H9 (cell line): ENCODE results near the gene LMLN. TPM values are rescaled to one million over a fixed set of nuclear protein-coding genes. Genes with fewer than 3 reads are reported as not detected.

ENCODE experiments used
- DNase-seq: peaks from one replicate; pipeline ENCODE4 v3.0.0-alpha.2; 2017
- H2AFZ ChIP-seq: one replicate; pipeline ENCODE4 v1.6.1; 2013; ENCODE audit warnings: mild to moderate bottlenecking, low read length, control low read depth, moderate library complexity
- H2AK5ac ChIP-seq: 2 replicates; pipeline ENCODE4 v1.6.1; 2013; ENCODE audit warnings: low read length, control low read depth, mixed read lengths; ENCODE audit not compliant: insufficient read length
- H2BK120ac ChIP-seq: one replicate; pipeline ENCODE4 v1.6.1; 2013; ENCODE audit warnings: low read depth, mild to moderate bottlenecking, low read length, control low read depth, inconsistent platforms; ENCODE audit not compliant: poor library complexity, severe bottlenecking
- H2BK12ac ChIP-seq: 2 replicates; pipeline ENCODE4 v1.6.1; 2013; ENCODE audit warnings: low read length, control low read depth, mixed read lengths, low read depth; ENCODE audit not compliant: insufficient read length
- H2BK15ac ChIP-seq: 2 replicates; pipeline ENCODE4 v1.6.1; 2013; ENCODE audit warnings: low read depth, low read length, control low read depth
- H2BK20ac ChIP-seq: one replicate; pipeline ENCODE4 v1.6.1; 2013; ENCODE audit warnings: low read depth, mild to moderate bottlenecking, low read length, control low read depth, inconsistent platforms; ENCODE audit not compliant: poor library complexity, severe bottlenecking
- H2BK5ac ChIP-seq: 2 replicates; pipeline ENCODE4 v1.6.1; 2013; ENCODE audit warnings: low read length, control low read depth, mixed read lengths; ENCODE audit not compliant: insufficient read length
- H3K14ac ChIP-seq: 2 replicates; pipeline ENCODE4 v1.6.1; 2013; ENCODE audit warnings: low read length, control low read depth; ENCODE audit not compliant: insufficient read depth
- H3K18ac ChIP-seq: 2 replicates; pipeline ENCODE4 v1.6.1; 2013; ENCODE audit warnings: low read depth, mild to moderate bottlenecking, mixed read lengths, low read length, control low read depth; ENCODE audit not compliant: insufficient read length
- H3K23ac ChIP-seq: 2 replicates; pipeline ENCODE4 v1.6.1; 2013; ENCODE audit warnings: low read length, control low read depth, mixed read lengths, low read depth; ENCODE audit not compliant: insufficient read length
- H3K23me2 ChIP-seq: 2 replicates; pipeline ENCODE4 v1.6.1; 2013; ENCODE audit warnings: low read depth, mild to moderate bottlenecking, mixed read lengths, low read length, control low read depth; ENCODE audit not compliant: insufficient read length, poor library complexity, severe bottlenecking
- H3K27ac ChIP-seq: 2 replicates; pipeline ENCODE4 v1.5.1; 2013; ENCODE audit warnings: low read length, control low read depth, mixed read lengths, low read depth; ENCODE audit not compliant: insufficient read length
- H3K27me3 ChIP-seq: 2 replicates; pipeline ENCODE4 v1.6.1; 2013; ENCODE audit warnings: low read length, control low read depth, inconsistent platforms; ENCODE audit not compliant: insufficient read depth
- H3K4ac ChIP-seq: 2 replicates; pipeline ENCODE4 v1.6.1; 2013; ENCODE audit warnings: low read depth, mild to moderate bottlenecking, control low read depth, inconsistent platforms, low read length, moderate library complexity
- H3K4me1 ChIP-seq: 2 replicates; pipeline ENCODE4 v1.6.1; 2013; ENCODE audit warnings: low read length, control low read depth, inconsistent platforms; ENCODE audit not compliant: insufficient read depth
- H3K4me2 ChIP-seq: 2 replicates; pipeline ENCODE4 v1.6.1; 2013; ENCODE audit warnings: low read length, control low read depth, mixed read lengths; ENCODE audit not compliant: insufficient read length, insufficient read depth
- H3K56ac ChIP-seq: 2 replicates; pipeline ENCODE4 v1.6.1; 2013; ENCODE audit warnings: low read depth, mild to moderate bottlenecking, mixed read lengths, low read length, control low read depth; ENCODE audit not compliant: insufficient read length
- H3K79me1 ChIP-seq: 2 replicates; pipeline ENCODE4 v1.6.1; 2013; ENCODE audit warnings: low read depth, mild to moderate bottlenecking, moderate library complexity, low read length, control low read depth, inconsistent platforms; ENCODE audit not compliant: insufficient read depth, poor library complexity, severe bottlenecking
- H3K79me2 ChIP-seq: 2 replicates; pipeline ENCODE4 v1.6.1; 2013; ENCODE audit warnings: low read length, control low read depth, inconsistent platforms; ENCODE audit not compliant: insufficient read depth
- H3K9ac ChIP-seq: 2 replicates; pipeline ENCODE4 v1.6.1; 2013; ENCODE audit warnings: low read length, control low read depth, mixed read lengths; ENCODE audit not compliant: insufficient read length; ENCODE audit errors: extremely low read depth
- H3K9me3 ChIP-seq: one replicate; pipeline ENCODE4 v1.6.1; 2013; ENCODE audit warnings: low read depth, low read length, inconsistent platforms; ENCODE audit not compliant: control insufficient read depth
- H3T11ph ChIP-seq: one replicate; pipeline ENCODE4 v1.6.1; 2013; ENCODE audit warnings: mild to moderate bottlenecking, low read length, control low read depth, inconsistent platforms
- H4K20me1 ChIP-seq: one replicate; pipeline ENCODE4 v1.6.1; 2013; ENCODE audit not compliant: control insufficient read depth, insufficient read length, insufficient read depth
- H4K5ac ChIP-seq: 2 replicates; pipeline ENCODE4 v1.6.1; 2013; ENCODE audit warnings: low read depth, mild to moderate bottlenecking, mixed read lengths, low read length, control low read depth; ENCODE audit not compliant: insufficient read length
- H4K8ac ChIP-seq: replicated peaks from 2 replicates; pipeline ENCODE4 v1.6.1; 2013; ENCODE audit warnings: low read length, control low read depth, mixed read lengths, low read depth; ENCODE audit not compliant: insufficient read length
- H4K91ac ChIP-seq: 2 replicates; pipeline ENCODE4 v1.6.1; 2013; ENCODE audit warnings: low read depth, mild to moderate bottlenecking, moderate library complexity, mixed read lengths, low read length, control low read depth; ENCODE audit not compliant: insufficient read length
- H3K27ac Mint-ChIP-seq, 3 experiments: 2 replicates in 2 of 3; 3 replicates in 1 of 3; pipeline ENCODE4 v1.8.0; 2020 to 2021; ENCODE audit warnings: mixed read lengths in 3 of 3, mild to moderate bottlenecking in 1 of 3, moderate library complexity in 1 of 3
- H3K27me3 Mint-ChIP-seq: 2 replicates; pipeline ENCODE4 v1.8.0; 2021; ENCODE audit warnings: low read depth, mild to moderate bottlenecking, moderate library complexity, mixed read lengths
- H3K36me3 Mint-ChIP-seq, 3 experiments: 2 replicates in 2 of 3; 3 replicates in 1 of 3; pipeline ENCODE4 v1.8.0; 2020 to 2021; ENCODE audit warnings: low read depth in 3 of 3, mixed read lengths in 3 of 3; ENCODE audit not compliant: insufficient read depth in 1 of 3
- H3K4me1 Mint-ChIP-seq, 2 experiments: 2 replicates each; pipeline ENCODE4 v1.8.0; 2020; ENCODE audit warnings: mixed read lengths in 2 of 2
- H3K4me3 Mint-ChIP-seq, 2 experiments: 2 replicates in 1 of 2; 3 replicates in 1 of 2; pipeline ENCODE4 v1.8.0; 2020 to 2021; ENCODE audit warnings: mild to moderate bottlenecking in 2 of 2, mixed read lengths in 2 of 2, moderate library complexity in 1 of 2
- H3K9me3 Mint-ChIP-seq, 2 experiments: 2 replicates in 1 of 2; 3 replicates in 1 of 2; pipeline ENCODE4 v1.8.0; 2020; ENCODE audit warnings: mild to moderate bottlenecking in 2 of 2, mixed read lengths in 2 of 2, moderate library complexity in 1 of 2
- CTCF ChIP-seq: fragments of 200-600 bp; sonication (generic); conservative IDR thresholded peaks from 3 replicates; pipeline ENCODE4 v1.8.0; 2021; ENCODE audit warnings: antibody characterized with exemption, mild to moderate bottlenecking
- WGBS: extraction: QIAGEN DNeasy Blood & Tissue Kit; methylation state at CpG from one replicate; pipeline ENCODE4 v1.1.7; 2013; ENCODE audit warnings: missing lambda C conversion rate, low lambda C conversion rate, mixed read lengths; ENCODE audit not compliant: insufficient read length; ENCODE audit errors: extremely low coverage; 5-methylcytosine and 5-hydroxymethylcytosine counted together
- total RNA-seq: library from RNA; stranded (reverse); gene quantifications from 2 replicates; pipeline ENCODE4 v1.2.1, GENCODE V29; 2021

The LMLN gene
- total RNA-seq, 1 experiment from 2014 or later, result 3.8 TPM

GRCh38 chr3:198028718-198029117 is 68.7 kb downstream of the LMLN start:
- Mint-ChIP-seq H3K36me3 (no peaks in the 10 kb centered on the region), H3K27ac (no peak overlapping the region), H3K4me1 (peaks cover 0 to 4% of the 10 kb centered on the region in 2 experiments; a peak in 2 of 4 replicates), H3K9me3 (no peaks in the 10 kb centered on the region), H3K4me3 (no peak overlapping the region), H3K27me3 (no peaks in the 10 kb centered on the region)
- Histone ChIP-seq H3K23me2 (no peaks in the 10 kb centered on the region), H3K4me1 (no peaks in the 10 kb centered on the region), H2AK5ac (no peak overlapping the region), H3K18ac (no peak overlapping the region), H2BK15ac (no peak overlapping the region), H3K56ac (no peak overlapping the region), H2BK120ac (no peak overlapping the region), H2AFZ (no peak overlapping the region), H4K20me1 (no peaks in the 10 kb centered on the region), H3K27me3 (no peaks in the 10 kb centered on the region), H4K8ac (no peak overlapping the region), H3K9ac (no peak overlapping the region), H3T11ph (no peak overlapping the region), H3K79me2 (no peaks in the 10 kb centered on the region), H4K91ac (no peak overlapping the region), H2BK20ac (no peak overlapping the region), H2BK5ac (no peak overlapping the region), H3K4me2 (no peak overlapping the region), H3K79me1 (no peaks in the 10 kb centered on the region), H3K9me3 (no peaks in the 10 kb centered on the region), H4K5ac (no peak overlapping the region), H3K14ac (no peak overlapping the region), H2BK12ac (no peak overlapping the region), H3K4ac (no peak overlapping the region), H3K27ac (no peak overlapping the region), H3K23ac (no peak overlapping the region)
- WGBS, result no CpG with 5 or more reads among the region's 6 CpGs
- no peak for DNase-seq
- no peak for TF ChIP-seq CTCF
